ENCODE results near the gene CEP350.

The CEP350 gene

GRCh38 chr1:180150982-180151381 is 196.4 kb downstream of the CEP350 start:
- no peaks in the 10 kb centered on the region for H3K27me3 Mint-ChIP-seq
- peak overlapping the region; percentile 71 for H3K27ac Mint-ChIP-seq
- H3K9me3 Mint-ChIP-seq, result no peaks in the 10 kb centered on the region
- H3K4me1 Mint-ChIP-seq (ENCODE audit: low read depth), result peaks cover 24% of the 10 kb centered on the region
- H3K4me3 Mint-ChIP-seq, result no peak overlapping the region
- intact Hi-C loops (cut with micrococcal nuclease), result loop anchor here (10.0 kb wide), 1 partner anchor 266 kb away; the partner anchor contains the start of gene TOR1AIP1
- peaks cover 19% of the 10 kb centered on the region for H3K36me3 Mint-ChIP-seq (ENCODE audit: low read depth)

GRCh38 chr1:180151508-180151907 is 196.9 kb downstream of the CEP350 start:
- no peak overlapping the region for H3K4me3 Mint-ChIP-seq
- intact Hi-C loops (cut with micrococcal nuclease), result loop anchor here (10.0 kb wide), 1 partner anchor 267 kb away; the partner anchor contains the start of gene TOR1AIP1

GRCh38 chr1:180152588-180152987 is 198.0 kb downstream of the CEP350 start:
- no peaks in the 10 kb centered on the region for H3K27me3 Mint-ChIP-seq
- intact Hi-C loops (cut with micrococcal nuclease), result loop anchor here (10.0 kb wide), 1 partner anchor 268 kb away; the partner anchor contains the start of gene TOR1AIP1
- H3K9me3 Mint-ChIP-seq, result no peaks in the 10 kb centered on the region
- H3K4me1 Mint-ChIP-seq (ENCODE audit: low read depth), result peaks cover 39% of the 10 kb centered on the region
- H3K36me3 Mint-ChIP-seq (ENCODE audit: low read depth), result peaks cover 34% of the 10 kb centered on the region
- peak overlapping the region; percentile 71 for H3K27ac Mint-ChIP-seq
- no peak overlapping the region for H3K4me3 Mint-ChIP-seq

More at GRCh38 chr1:180151508-180151907, 196.9 kb downstream of the CEP350 start:
- no peaks in the 10 kb centered on the region for H3K27me3 Mint-ChIP-seq
- peaks cover 23% of the 10 kb centered on the region for H3K36me3 Mint-ChIP-seq (ENCODE audit: low read depth)
- peak overlapping the region; percentile 71 for H3K27ac Mint-ChIP-seq
- no peaks in the 10 kb centered on the region for H3K9me3 Mint-ChIP-seq
- peaks cover 28% of the 10 kb centered on the region for H3K4me1 Mint-ChIP-seq (ENCODE audit: low read depth)

- Mint-ChIP-seq H3K27ac (peak overlapping the region; percentile 71), H3K27me3 (no peaks in the 10 kb centered on the region), H3K36me3 (ENCODE audit: low read depth) (peaks cover 39% of the 10 kb centered on the region), H3K9me3 (no peaks in the 10 kb centered on the region), H3K4me1 (ENCODE audit: low read depth) (peaks cover 44% of the 10 kb centered on the region), H3K4me3 (no peak overlapping the region)
- intact Hi-C loops (cut with micrococcal nuclease), result loop anchor here (10.0 kb wide), 1 partner anchor 268 kb away; the partner anchor contains the start of gene TOR1AIP1
These were observed 198.4 kb downstream of the CEP350 start for GRCh38 chr1:180153032-180153431.

GRCh38 chr1:180154003-180154324 is 199.4 kb downstream of the CEP350 start:
- H3K27ac Mint-ChIP-seq, result peak overlapping the region; percentile 98
- H3K36me3 Mint-ChIP-seq (ENCODE audit: low read depth), result peaks cover 48% of the 10 kb centered on the region
- H3K27me3 Mint-ChIP-seq, result no peaks in the 10 kb centered on the region
- H3K4me1 Mint-ChIP-seq (ENCODE audit: low read depth), result peaks cover 53% of the 10 kb centered on the region
- H3K4me3 Mint-ChIP-seq, result peak overlapping the region; percentile 86
- H3K9me3 Mint-ChIP-seq, result no peaks in the 10 kb centered on the region
- intact Hi-C loops (cut with micrococcal nuclease), result loop anchor here (10.0 kb wide), 1 partner anchor 269 kb away; the partner anchor contains the start of gene TOR1AIP1

- no peaks in the 10 kb centered on the region for H3K9me3 Mint-ChIP-seq
- intact Hi-C loops (cut with micrococcal nuclease), result loop anchor here (10.0 kb wide), 1 partner anchor 270 kb away; the partner anchor contains the start of gene TOR1AIP1
- H3K36me3 Mint-ChIP-seq (ENCODE audit: low read depth), result peaks cover 54% of the 10 kb centered on the region
- no peaks in the 10 kb centered on the region for H3K27me3 Mint-ChIP-seq
- peak within 1 kb of the TSS; percentile 98 for H3K4me3 Mint-ChIP-seq
- peaks cover 59% of the 10 kb centered on the region for H3K4me1 Mint-ChIP-seq (ENCODE audit: low read depth)
- H3K27ac Mint-ChIP-seq, result peak within 1 kb of the TSS; percentile 98
These were observed 199.9 kb downstream of the CEP350 start, which contains the start of gene QSOX1 for GRCh38 chr1:180154325-180155181. QSOX1 (plus strand) TSS chr1:180154869; CDS start chr1:180154908, 39 bp downstream.

- peak overlapping the region; percentile 98 for H3K4me3 Mint-ChIP-seq
- peaks cover 57% of the 10 kb centered on the region for H3K36me3 Mint-ChIP-seq (ENCODE audit: low read depth)
- intact Hi-C loops (cut with micrococcal nuclease), result loop anchor here (10.0 kb wide), 1 partner anchor 270 kb away; the partner anchor contains the start of gene TOR1AIP1
- no peaks in the 10 kb centered on the region for H3K27me3 Mint-ChIP-seq
- peaks cover 66% of the 10 kb centered on the region for H3K4me1 Mint-ChIP-seq (ENCODE audit: low read depth)
- H3K9me3 Mint-ChIP-seq, result no peaks in the 10 kb centered on the region
- H3K27ac Mint-ChIP-seq, result peak overlapping the region; percentile 98
These were observed 200.6 kb downstream of the CEP350 start for GRCh38 chr1:180155182-180155682.

- Mint-ChIP-seq H3K27ac (peak overlapping the region; percentile 98), H3K27me3 (no peaks in the 10 kb centered on the region), H3K4me3 (peak overlapping the region; percentile 98), H3K9me3 (no peaks in the 10 kb centered on the region), H3K36me3 (ENCODE audit: low read depth) (peaks cover 57% of the 10 kb centered on the region), H3K4me1 (ENCODE audit: low read depth) (peaks cover 65% of the 10 kb centered on the region)
- intact Hi-C loops (cut with micrococcal nuclease), result loop anchor here (10.0 kb wide), 1 partner anchor 271 kb away; the partner anchor contains the start of gene TOR1AIP1
These were observed 201.6 kb downstream of the CEP350 start for GRCh38 chr1:180156201-180156600.

GRCh38 chr1:180156631-180157091 is 202.1 kb downstream of the CEP350 start:
- no peaks in the 10 kb centered on the region for H3K27me3 Mint-ChIP-seq
- H3K27ac Mint-ChIP-seq, result peak overlapping the region; percentile 98
- H3K4me3 Mint-ChIP-seq, result peak overlapping the region; percentile 98
- peaks cover 57% of the 10 kb centered on the region for H3K36me3 Mint-ChIP-seq (ENCODE audit: low read depth)
- intact Hi-C loops (cut with micrococcal nuclease), result loop anchor here (10.0 kb wide), 1 partner anchor 272 kb away; the partner anchor contains the start of gene TOR1AIP1
- peaks cover 60% of the 10 kb centered on the region for H3K4me1 Mint-ChIP-seq (ENCODE audit: low read depth)
- no peaks in the 10 kb centered on the region for H3K9me3 Mint-ChIP-seq

- peak overlapping the region; percentile 98 for H3K4me3 Mint-ChIP-seq
- no peaks in the 10 kb centered on the region for H3K9me3 Mint-ChIP-seq
- peaks cover 56% of the 10 kb centered on the region for H3K4me1 Mint-ChIP-seq (ENCODE audit: low read depth)
- peaks cover 57% of the 10 kb centered on the region for H3K36me3 Mint-ChIP-seq (ENCODE audit: low read depth)
- H3K27me3 Mint-ChIP-seq, result no peaks in the 10 kb centered on the region
- intact Hi-C loops (cut with micrococcal nuclease), result loop anchor here (10.0 kb wide), 1 partner anchor 272 kb away; the partner anchor contains the start of gene TOR1AIP1
- H3K27ac Mint-ChIP-seq, result peak overlapping the region; percentile 98
These were observed 202.5 kb downstream of the CEP350 start for GRCh38 chr1:180157108-180157507.

GRCh38 chr1:180157576-180158057 is 203.0 kb downstream of the CEP350 start:
- H3K27me3 Mint-ChIP-seq, result no peaks in the 10 kb centered on the region
- peak overlapping the region; percentile 98 for H3K27ac Mint-ChIP-seq
- H3K9me3 Mint-ChIP-seq, result no peaks in the 10 kb centered on the region
- intact Hi-C loops (cut with micrococcal nuclease), result loop anchor here (10.0 kb wide), 1 partner anchor 273 kb away; the partner anchor contains the start of gene TOR1AIP1
- H3K4me3 Mint-ChIP-seq, result peak overlapping the region; percentile 98
- peaks cover 56% of the 10 kb centered on the region for H3K4me1 Mint-ChIP-seq (ENCODE audit: low read depth)
- peaks cover 57% of the 10 kb centered on the region for H3K36me3 Mint-ChIP-seq (ENCODE audit: low read depth)

GRCh38 chr1:180158149-180159147 is 203.8 kb downstream of the CEP350 start:
- Mint-ChIP-seq H3K27ac (peak overlapping the region; percentile 98), H3K4me1 (ENCODE audit: low read depth) (peaks cover 58% of the 10 kb centered on the region), H3K36me3 (ENCODE audit: low read depth) (peaks cover 57% of the 10 kb centered on the region), H3K27me3 (no peaks in the 10 kb centered on the region), H3K4me3 (peak overlapping the region; percentile 98), H3K9me3 (no peaks in the 10 kb centered on the region)
- intact Hi-C loops (cut with micrococcal nuclease), result loop anchor here (10.0 kb wide), 1 partner anchor 274 kb away; the partner anchor contains the start of gene TOR1AIP1

Measured in dendritic cell treated with granulocyte-macrophage colony-stimulating factor and Interleukin-4, amounts not matched to agents 40 ng/mL and 50 ng/mL, for 4 days (primary cell).